GM12872 (cell line): ENCODE measurements around the gene CCDC85A.

Experiments used
- TF ChIP-seq, protein P1 (sequence below): IDR thresholded peaks from 3 replicates; pipeline ENCODE4 v1.5.1; 2011; ENCODE audit warnings: low read depth, mild to moderate bottlenecking, low read length, moderate library complexity; ENCODE audit not compliant: insufficient read depth

The CCDC85A gene

DNA sequence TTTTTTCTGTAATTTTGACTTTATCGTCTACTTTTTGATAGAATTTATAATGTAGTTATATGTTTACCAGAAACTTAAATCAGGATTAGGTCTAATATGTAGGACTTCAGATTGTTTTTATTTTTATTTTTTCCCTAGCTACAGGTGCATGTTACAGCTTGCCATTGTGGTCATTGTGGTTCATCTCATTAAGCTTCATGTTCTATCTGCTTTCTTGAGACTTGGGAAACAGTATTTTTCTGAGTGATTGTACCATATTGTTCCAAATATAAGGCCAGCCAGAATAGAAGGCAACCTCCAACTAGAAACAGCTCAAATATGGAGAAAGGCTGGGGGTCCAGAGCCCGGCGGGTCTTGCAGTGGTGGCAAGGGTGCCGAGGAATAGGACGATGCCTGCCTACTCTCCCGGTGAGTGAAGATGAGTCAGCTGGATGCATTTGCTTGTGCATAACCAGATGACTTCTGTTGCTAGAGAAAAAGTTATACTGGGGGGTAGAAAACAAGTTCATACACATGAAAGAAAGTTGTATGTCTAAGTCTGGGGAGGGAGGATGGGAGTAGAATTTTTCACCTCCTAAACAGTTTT is 188.4 kb downstream of the CCDC85A start:
- TF ChIP-seq, protein P1, sequence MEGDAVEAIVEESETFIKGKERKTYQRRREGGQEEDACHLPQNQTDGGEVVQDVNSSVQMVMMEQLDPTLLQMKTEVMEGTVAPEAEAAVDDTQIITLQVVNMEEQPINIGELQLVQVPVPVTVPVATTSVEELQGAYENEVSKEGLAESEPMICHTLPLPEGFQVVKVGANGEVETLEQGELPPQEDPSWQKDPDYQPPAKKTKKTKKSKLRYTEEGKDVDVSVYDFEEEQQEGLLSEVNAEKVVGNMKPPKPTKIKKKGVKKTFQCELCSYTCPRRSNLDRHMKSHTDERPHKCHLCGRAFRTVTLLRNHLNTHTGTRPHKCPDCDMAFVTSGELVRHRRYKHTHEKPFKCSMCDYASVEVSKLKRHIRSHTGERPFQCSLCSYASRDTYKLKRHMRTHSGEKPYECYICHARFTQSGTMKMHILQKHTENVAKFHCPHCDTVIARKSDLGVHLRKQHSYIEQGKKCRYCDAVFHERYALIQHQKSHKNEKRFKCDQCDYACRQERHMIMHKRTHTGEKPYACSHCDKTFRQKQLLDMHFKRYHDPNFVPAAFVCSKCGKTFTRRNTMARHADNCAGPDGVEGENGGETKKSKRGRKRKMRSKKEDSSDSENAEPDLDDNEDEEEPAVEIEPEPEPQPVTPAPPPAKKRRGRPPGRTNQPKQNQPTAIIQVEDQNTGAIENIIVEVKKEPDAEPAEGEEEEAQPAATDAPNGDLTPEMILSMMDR = no peak

DNA sequence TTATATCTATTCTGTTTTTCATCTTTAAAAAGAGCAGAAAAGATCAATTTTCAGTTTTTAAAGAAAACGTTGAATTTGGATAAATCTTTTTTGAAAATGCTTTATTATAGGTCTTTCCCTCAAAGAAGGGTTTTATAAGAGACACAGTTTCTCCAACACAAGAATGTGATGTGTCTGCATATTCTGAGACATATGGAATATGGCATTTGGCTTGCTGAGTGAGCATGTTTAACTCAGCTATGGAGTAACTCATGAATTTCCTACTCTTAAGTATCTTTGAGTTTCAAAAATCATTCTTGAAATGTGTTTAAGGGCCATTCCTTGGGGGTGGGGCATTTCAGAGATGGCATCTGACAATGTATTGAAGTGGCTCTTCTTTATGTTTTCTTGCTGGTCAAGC is 191.5 kb downstream of the CCDC85A start:
- TF ChIP-seq, protein P1 = no peak

DNA sequence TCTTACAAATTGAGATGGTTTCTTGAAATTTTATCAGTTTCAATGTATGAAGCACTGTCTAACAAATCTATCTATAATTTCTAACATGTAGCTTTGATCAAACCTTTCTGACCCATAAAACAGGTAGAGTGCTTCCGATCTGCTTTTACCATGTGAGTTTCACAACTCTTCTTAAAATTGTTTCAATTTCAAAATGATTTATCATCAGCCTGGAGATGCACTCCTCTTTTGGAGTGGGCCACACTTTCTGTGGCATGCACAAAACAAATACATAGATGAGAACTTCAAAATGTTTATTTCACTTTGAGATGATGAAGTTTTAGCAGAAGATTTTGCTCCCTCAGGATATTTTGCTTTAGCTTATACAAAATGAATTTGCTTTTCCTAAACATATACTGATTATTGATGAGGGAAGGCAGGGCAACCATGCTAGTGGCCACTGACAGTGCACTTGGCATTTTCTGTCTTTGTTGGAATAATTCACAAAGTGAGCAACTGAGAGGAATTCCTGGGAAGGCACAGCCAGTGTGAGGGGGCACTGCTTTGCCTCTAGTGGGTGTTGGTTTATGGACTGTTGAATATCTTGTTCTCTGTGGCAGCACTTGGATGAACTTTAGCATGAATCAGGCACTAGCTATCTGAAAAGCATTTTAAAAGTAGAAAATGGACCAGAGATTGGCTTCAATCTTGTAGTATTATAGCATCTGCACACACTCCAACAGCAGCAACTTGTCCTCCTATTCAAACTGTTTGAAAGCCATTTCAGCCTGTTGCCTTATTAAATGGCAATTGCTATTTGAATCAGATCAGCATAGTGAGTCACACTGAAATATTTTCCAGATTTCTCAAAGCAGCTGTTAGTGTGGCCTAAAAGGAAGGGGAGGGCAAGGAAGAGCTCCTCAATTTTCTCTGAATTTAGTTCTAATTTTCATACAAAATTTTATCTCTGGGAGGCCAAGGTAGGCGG is 193.2 kb downstream of the CCDC85A start:
- TF ChIP-seq, protein P1 = no peak

DNA sequence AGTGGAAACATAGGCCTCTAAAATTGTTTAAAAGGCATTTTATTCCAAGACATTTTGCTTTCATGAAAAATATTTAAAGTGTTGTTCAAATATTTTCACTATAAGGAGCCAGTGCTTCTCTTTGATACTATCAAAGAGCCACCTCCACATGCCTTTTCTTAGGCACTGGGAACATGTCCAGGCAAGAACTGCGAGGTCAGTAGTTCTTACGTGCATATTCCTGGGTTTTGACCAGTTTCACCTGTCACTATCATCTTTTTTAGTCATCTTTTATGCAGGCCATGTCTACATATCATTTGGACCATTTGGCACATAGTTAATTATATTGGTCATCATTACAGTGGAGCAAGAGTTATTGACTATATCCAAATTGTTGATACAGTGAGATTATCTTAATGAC is 195.3 kb downstream of the CCDC85A start:
- TF ChIP-seq, protein P1 = no peak

DNA sequence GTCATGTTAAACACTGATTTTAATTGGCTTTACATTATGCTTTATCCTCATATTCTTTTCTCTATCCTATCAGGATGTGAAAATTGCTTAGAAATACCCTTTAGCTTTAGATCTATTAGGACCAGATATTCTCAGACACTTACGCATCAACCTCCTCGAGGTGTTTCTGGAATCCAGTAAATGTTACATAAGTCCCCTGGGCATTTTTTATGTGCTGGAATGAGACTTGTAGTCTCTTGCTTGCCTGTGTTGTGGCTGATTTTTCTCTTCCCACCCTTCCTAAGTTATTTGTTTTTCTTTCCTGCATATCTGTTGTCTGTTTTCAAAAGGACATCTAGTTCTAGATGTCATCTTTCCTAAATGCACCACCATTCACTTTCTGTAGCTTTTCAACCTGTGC is 197.1 kb downstream of the CCDC85A start:
- TF ChIP-seq, protein P1 = no peak

DNA sequence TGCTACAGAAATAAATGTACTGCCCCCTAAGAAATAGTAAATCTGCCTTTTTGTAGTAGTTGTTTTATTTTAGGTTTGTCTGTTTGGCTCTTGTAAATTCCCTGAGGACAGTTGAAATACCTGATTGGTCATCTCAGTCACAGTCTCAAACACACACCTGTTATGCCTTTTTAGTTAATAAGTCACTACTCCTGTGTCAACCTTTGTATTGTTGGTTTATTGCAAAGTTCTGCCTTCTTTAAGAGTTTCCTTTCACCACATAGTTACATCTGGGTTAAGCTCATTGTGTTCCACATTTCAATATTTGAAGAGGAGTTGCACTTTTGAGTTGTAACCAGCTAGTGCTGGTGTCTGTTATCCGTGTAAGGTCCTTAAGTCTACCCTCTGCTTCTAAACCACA is 198.7 kb downstream of the CCDC85A start:
- TF ChIP-seq, protein P1 = no peak

DNA sequence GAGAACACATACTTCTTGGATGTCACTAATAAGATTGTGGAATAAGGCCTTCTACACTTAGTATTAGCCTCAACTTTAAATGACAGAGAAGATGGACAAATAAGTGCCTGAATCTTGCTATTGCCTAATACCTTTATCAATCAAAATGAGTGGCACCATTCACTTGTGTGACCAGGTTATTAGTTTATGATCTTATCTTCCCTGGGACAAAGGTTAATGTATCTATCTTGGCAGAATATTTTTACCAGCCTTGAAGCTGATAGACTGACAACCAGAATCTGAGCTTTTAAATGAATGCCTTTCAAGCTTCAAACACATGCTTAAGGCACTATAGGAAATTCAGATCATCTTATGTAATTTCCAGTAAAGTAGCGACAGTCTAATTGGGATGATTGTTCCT is 202.9 kb downstream of the CCDC85A start:
- TF ChIP-seq, protein P1 = no peak
